ENCODE data around the gene RASL12.

The RASL12 gene

GRCh38 chr15:65072617-65073016 is 4.8 kb upstream of the RASL12 start:
- DNase-seq = no peak
- H3K4me3 Mint-ChIP-seq = no peak overlapping the region
- peaks cover 31% of the 10 kb centered on the region for H3K27me3 Mint-ChIP-seq
- no peaks in the 10 kb centered on the region for H3K36me3 Mint-ChIP-seq (ENCODE audit: low read depth)
- no peak overlapping the region for H3K27ac Mint-ChIP-seq
- no peaks in the 10 kb centered on the region for H3K9me3 Mint-ChIP-seq
- H3K4me1 Mint-ChIP-seq (ENCODE audit: low read depth) = peaks cover 4% of the 10 kb centered on the region

DNA sequence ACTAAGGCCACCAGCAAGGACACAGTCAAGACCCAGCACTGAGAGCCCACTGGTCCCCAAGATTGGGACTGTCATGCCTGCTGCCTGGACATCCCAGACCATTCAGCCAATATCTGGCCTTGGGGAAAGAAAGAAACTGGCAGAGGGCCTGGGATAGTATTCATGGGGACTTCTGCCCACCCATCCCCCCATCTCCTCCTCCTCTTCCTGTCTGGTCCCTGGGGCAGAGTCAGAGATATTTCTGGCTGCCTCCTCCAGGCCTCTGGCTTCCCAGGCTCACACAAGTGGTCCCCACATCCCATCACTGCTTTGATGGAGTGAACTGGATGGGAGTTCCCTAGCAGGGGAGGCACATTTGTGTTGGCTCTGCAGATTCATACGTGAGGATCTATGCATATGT is 4.2 kb upstream of the RASL12 start:
- Mint-ChIP-seq H3K27ac (no peak overlapping the region), H3K4me1 (ENCODE audit: low read depth) (peaks cover 6% of the 10 kb centered on the region), H3K36me3 (ENCODE audit: low read depth) (no peaks in the 10 kb centered on the region), H3K9me3 (no peaks in the 10 kb centered on the region), H3K27me3 (peaks cover 35% of the 10 kb centered on the region), H3K4me3 (no peak overlapping the region)
- DNase-seq = no peak

DNA sequence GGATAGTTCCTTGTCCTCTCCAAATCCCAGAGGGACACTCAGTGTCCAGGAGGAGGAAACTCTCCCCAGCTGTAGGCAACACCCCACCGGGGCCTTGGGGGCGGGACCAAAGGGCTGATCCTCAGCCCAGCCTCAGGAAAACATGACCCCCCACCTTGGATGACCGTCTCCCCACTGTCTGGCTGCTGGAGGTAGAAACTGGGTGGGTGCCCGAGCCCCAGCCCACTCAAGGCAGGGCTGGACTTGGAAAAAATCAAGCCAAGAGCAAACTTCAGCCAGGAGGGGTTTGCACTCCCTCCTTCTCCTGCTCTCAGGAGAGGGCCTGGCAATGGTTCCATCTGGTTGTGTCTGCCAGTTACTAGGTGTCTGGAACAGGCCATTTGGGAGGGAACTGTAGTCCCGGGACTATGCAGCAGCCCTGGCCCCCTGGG is 3.6 kb upstream of the RASL12 start:
- Mint-ChIP-seq H3K27me3 (peaks cover 39% of the 10 kb centered on the region), H3K4me3 (no peak overlapping the region), H3K36me3 (ENCODE audit: low read depth) (no peaks in the 10 kb centered on the region), H3K9me3 (no peaks in the 10 kb centered on the region), H3K4me1 (ENCODE audit: low read depth) (peaks cover 6% of the 10 kb centered on the region), H3K27ac (no peak overlapping the region)
- no peak for DNase-seq

DNA sequence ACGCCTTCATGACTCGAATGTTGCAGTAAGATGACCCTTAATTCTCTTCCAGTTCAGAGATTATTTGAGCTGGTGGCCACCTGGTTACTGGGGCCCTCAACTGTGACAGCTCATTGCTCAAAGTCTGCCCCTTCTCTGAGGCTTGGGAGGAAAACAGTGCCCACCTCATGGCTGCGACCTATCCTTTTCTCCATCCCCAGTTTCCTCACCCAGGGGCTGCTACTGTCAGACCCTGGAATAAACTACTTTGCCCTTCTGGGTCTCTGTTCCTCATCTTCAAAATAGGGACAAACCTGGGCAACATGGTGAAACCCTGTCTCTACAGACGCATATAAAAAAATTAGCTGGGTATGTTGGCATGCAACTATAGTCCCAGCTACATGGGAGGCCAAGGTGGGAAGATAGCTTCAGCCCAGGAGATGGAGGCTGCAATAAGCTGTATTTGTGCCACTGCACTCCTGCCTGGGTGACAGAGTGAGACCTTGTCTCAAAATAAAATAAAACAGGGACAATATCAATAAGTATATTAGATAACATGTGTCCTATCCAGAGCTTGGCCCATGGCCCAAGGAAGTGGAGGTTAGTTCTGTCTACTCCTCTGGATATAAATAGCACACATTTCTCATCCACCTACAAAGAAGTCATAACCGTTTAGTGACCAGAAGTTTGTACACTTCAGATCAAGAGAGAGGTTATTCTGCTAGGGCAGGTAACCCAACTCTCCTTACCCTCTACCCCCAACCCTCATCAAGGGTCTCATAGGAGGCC is 2.2 kb upstream of the RASL12 start:
- Mint-ChIP-seq H3K27me3 (peaks cover 46% of the 10 kb centered on the region), H3K36me3 (ENCODE audit: low read depth) (no peaks in the 10 kb centered on the region), H3K4me3 (no peak overlapping the region), H3K4me1 (ENCODE audit: low read depth) (peaks cover 6% of the 10 kb centered on the region), H3K27ac (no peak overlapping the region), H3K9me3 (no peaks in the 10 kb centered on the region)
- DNase-seq = no peak

DNA sequence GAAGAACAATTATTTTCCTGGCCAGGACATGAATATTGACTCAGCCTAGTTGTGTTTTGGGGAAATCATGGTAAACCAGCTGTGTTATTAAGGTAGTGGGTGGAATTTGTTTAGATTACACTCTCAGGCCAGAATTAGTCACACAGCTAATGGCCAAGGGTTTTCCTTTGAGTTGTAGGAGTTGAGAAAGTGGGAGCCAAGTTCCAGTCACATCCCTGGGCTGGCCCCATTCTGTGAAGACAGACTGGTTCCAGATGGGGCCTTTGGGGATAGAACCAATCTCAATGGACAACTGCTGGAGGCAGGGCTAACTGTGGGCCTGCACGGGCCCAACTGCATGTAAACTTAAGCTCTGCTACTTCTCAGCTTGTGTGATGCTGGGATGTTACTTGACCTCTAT is 1.4 kb upstream of the RASL12 start:
- peaks cover 48% of the 10 kb centered on the region for H3K27me3 Mint-ChIP-seq
- H3K9me3 Mint-ChIP-seq = no peaks in the 10 kb centered on the region
- DNase-seq = no peak
- no peaks in the 10 kb centered on the region for H3K36me3 Mint-ChIP-seq (ENCODE audit: low read depth)
- H3K4me1 Mint-ChIP-seq (ENCODE audit: low read depth) = peaks cover 6% of the 10 kb centered on the region
- H3K4me3 Mint-ChIP-seq = no peak overlapping the region
- H3K27ac Mint-ChIP-seq = no peak overlapping the region

DNA sequence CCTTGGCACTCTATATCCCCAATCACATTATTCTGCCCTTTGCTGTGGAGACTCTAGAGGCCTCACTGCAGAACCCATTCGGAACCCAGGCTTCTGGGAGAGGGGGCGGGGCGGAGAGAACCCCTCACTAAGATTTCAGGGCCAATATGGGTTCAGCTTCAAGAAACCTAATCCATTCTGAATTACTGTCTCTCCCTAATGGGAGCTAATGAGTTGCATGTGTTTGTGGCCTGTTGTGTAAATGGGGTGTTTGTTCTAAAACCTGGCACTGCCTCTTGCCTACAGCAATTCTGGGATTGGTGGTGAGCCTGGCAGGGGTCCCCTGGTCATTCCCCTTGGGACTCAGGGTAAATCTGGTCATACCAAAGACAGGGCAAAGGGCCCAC is 605 bp upstream of the RASL12 start:
- no peaks in the 10 kb centered on the region for H3K36me3 Mint-ChIP-seq (ENCODE audit: low read depth)
- H3K4me3 Mint-ChIP-seq = peak overlapping the region; percentile 36
- no peak overlapping the region for H3K27ac Mint-ChIP-seq
- no peak for DNase-seq
- no peaks in the 10 kb centered on the region for H3K9me3 Mint-ChIP-seq
- H3K4me1 Mint-ChIP-seq (ENCODE audit: low read depth) = peaks cover 6% of the 10 kb centered on the region
- H3K27me3 Mint-ChIP-seq = peaks cover 48% of the 10 kb centered on the region

DNA sequence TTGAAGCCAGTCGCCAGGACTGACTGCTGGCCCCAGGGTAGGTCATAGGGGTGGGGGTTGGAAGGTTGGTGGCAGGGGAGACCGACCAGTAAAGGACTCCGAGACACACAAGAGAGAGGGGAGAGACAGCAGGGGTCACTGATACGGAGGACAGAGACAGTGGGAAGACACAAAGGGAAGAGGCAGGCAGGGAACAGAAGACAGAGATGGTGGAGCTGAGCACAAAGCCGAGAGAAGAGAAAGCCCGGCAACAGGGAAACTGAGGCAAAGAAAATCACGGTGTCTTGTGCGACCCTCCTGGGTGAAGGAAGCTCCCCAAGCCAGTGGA is 510 bp downstream of the RASL12 start:
- H3K27ac Mint-ChIP-seq = no peak overlapping the region
- no peak for DNase-seq
- no peaks in the 10 kb centered on the region for H3K36me3 Mint-ChIP-seq (ENCODE audit: low read depth)
- H3K4me1 Mint-ChIP-seq (ENCODE audit: low read depth) = peaks cover 6% of the 10 kb centered on the region
- peaks cover 48% of the 10 kb centered on the region for H3K27me3 Mint-ChIP-seq
- H3K4me3 Mint-ChIP-seq = no peak overlapping the region
- no peaks in the 10 kb centered on the region for H3K9me3 Mint-ChIP-seq

GRCh38 chr15:65066635-65067316 is 1.0 kb downstream of the RASL12 start:
- H3K27me3 Mint-ChIP-seq = peaks cover 48% of the 10 kb centered on the region
- H3K4me3 Mint-ChIP-seq = no peak overlapping the region
- H3K36me3 Mint-ChIP-seq (ENCODE audit: low read depth) = no peaks in the 10 kb centered on the region
- no peak overlapping the region for H3K27ac Mint-ChIP-seq
- DNase-seq = no peak
- H3K4me1 Mint-ChIP-seq (ENCODE audit: low read depth) = peaks cover 6% of the 10 kb centered on the region
- H3K9me3 Mint-ChIP-seq = no peaks in the 10 kb centered on the region

GRCh38 chr15:65066001-65066634 is 1.7 kb downstream of the RASL12 start:
- H3K27ac Mint-ChIP-seq = no peak overlapping the region

DNA sequence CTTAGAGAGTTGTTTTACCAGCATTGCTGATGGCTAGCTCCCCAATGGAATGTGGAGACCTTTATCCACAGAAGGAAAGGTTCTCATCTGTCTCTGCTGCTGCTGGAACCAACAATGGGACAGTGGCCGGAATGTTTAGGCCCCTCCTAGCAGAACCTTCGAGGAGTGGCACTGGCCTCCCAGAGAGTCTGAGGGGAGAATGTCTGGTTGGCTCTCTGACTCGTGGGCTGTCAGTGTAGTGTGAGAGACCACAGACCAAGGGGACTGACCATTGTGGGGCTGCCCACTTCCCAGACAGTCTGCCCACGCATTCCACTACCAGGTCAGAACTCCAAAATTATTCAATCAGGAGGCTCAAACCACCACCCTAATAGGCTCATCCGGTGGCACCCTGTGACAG is 5.1 kb downstream of the RASL12 start:
- H3K4me1 Mint-ChIP-seq (ENCODE audit: low read depth) = peaks cover 4% of the 10 kb centered on the region
- no peak for DNase-seq
- no peak overlapping the region for H3K27ac Mint-ChIP-seq
- H3K9me3 Mint-ChIP-seq = no peaks in the 10 kb centered on the region
- peaks cover 27% of the 10 kb centered on the region for H3K27me3 Mint-ChIP-seq
- H3K4me3 Mint-ChIP-seq = no peak overlapping the region
- no peaks in the 10 kb centered on the region for H3K36me3 Mint-ChIP-seq (ENCODE audit: low read depth)

More at GRCh38 chr15:65066001-65066634, 1.7 kb downstream of the RASL12 start:
- H3K36me3 Mint-ChIP-seq (ENCODE audit: low read depth) = no peaks in the 10 kb centered on the region
- no peaks in the 10 kb centered on the region for H3K9me3 Mint-ChIP-seq
- peaks cover 6% of the 10 kb centered on the region for H3K4me1 Mint-ChIP-seq (ENCODE audit: low read depth)
- no peak for DNase-seq
- H3K4me3 Mint-ChIP-seq = no peak overlapping the region
- peaks cover 48% of the 10 kb centered on the region for H3K27me3 Mint-ChIP-seq

DNA sequence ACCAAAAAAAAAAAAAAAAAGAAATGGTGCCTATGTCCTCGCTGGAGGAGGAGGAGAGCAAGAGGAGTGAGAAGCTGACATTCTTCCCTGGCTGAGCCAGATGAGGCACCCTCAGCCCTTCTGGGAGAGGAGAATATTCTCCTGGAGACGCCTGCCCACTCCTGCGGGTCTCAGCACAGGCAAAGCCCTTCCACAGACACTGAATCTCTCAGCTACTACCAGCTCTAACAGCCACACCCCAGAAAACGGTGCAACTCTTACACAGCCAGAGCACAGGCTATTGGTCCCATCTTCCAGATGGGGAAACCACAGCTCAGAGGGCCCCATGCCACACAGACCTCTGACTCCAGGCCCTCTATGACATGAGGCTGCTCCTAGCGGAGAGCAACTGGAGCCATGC is 5.7 kb downstream of the RASL12 start:
- Mint-ChIP-seq H3K9me3 (no peaks in the 10 kb centered on the region), H3K4me3 (no peak overlapping the region), H3K4me1 (ENCODE audit: low read depth) (no peaks in the 10 kb centered on the region), H3K36me3 (ENCODE audit: low read depth) (no peaks in the 10 kb centered on the region), H3K27me3 (peaks cover 22% of the 10 kb centered on the region), H3K27ac (no peak overlapping the region)
- DNase-seq = no peak

DNA sequence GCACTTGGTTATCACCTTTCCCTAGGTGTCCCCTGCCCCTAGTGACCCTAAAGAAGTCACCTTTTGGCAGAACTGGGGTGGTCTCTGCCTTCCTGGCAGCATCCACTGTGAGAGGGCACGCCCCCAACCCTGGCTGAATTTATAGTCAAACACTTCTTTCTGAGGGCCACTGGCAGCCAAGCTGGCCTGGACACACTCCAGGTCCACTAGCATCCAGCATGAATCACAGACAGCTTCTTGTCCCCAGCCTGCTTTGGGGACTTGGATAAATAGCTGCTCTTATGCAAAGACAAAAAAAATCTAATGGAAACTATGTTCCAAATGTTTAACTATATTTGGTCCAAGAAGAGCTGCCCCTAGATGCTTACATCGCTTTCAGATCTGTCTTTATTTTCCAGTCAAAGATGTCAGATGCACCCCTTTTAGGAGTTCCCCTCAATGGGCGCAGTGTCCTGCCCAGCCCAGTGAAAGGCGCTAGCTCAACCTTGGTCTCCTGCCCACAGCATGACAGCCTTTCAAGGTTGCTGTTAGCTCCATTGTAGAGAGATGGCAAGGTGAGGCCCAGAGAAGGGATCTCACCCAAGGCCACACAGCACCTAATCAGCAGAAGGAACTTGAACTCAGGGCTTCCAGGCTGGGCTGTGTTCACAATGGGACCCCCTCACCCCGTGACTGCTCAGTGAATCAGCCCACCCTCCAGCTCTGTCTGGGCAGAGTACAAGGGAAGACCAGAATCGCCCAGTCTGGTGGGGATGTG is 7.0 kb downstream of the RASL12 start:
- H3K27ac Mint-ChIP-seq = no peak overlapping the region
- no peak for DNase-seq
- H3K36me3 Mint-ChIP-seq (ENCODE audit: low read depth) = no peaks in the 10 kb centered on the region
- H3K27me3 Mint-ChIP-seq = peaks cover 10% of the 10 kb centered on the region
- no peaks in the 10 kb centered on the region for H3K4me1 Mint-ChIP-seq (ENCODE audit: low read depth)
- H3K4me3 Mint-ChIP-seq = no peak overlapping the region
- H3K9me3 Mint-ChIP-seq = no peaks in the 10 kb centered on the region

- no peak overlapping the region for H3K4me3 Mint-ChIP-seq
- H3K27me3 Mint-ChIP-seq = peaks cover 3% of the 10 kb centered on the region
- no peaks in the 10 kb centered on the region for H3K9me3 Mint-ChIP-seq
These were observed 7.7 kb downstream of the RASL12 start for GRCh38 chr15:65059931-65060596.

DNA sequence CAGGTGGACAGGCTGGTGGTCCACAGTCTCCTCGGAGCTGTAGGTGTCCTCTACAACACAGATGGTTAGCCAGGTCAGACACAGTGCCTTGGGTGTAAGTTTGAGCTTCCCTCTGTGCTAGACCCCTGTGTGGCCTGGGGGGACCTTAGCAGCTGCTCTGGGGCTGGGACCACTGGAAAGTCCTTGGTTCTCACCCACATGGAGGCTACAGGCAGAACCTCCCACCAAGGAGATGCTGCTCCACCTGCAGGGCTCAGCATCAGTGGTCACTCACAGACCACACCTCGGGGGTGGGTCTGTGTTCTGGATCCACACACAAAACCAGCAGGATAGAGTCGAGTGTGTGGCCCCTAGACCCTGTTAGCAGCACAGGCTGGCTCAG is 8.4 kb downstream of the RASL12 start:
- Mint-ChIP-seq H3K9me3 (no peaks in the 10 kb centered on the region), H3K27me3 (no peaks in the 10 kb centered on the region), H3K36me3 (ENCODE audit: low read depth) (no peaks in the 10 kb centered on the region), H3K4me1 (ENCODE audit: low read depth) (no peaks in the 10 kb centered on the region), H3K27ac (no peak overlapping the region), H3K4me3 (no peak overlapping the region)
- DNase-seq = no peak

More at GRCh38 chr15:65059931-65060596, 7.7 kb downstream of the RASL12 start:
- no peaks in the 10 kb centered on the region for H3K4me1 Mint-ChIP-seq (ENCODE audit: low read depth)
- H3K36me3 Mint-ChIP-seq (ENCODE audit: low read depth) = no peaks in the 10 kb centered on the region
- H3K27ac Mint-ChIP-seq = no peak overlapping the region
- DNase-seq = no peak
